ENCODE data around the gene CCDC43. TPM values are rescaled to one million over a fixed set of nuclear protein-coding genes. Genes with fewer than 3 reads are reported as not detected.

Gene CCDC43
- total RNA-seq, 4 donors from 2014 or later: 9.1 to 18.4 (median 14.4) TPM

- no peak for TF ChIP-seq POLR2A (IDR thresholded peaks at IDR 0.05)
- no peak for TF ChIP-seq CTCF (IDR thresholded peaks at IDR 0.05)
- no peak for DNase-seq
- peaks cover 0 to 9% (median 4%) of the 10 kb centered on the region in 4 donors for H3K4me1 ChIP-seq
- H3K27me3 ChIP-seq: peaks cover 0 to 18% of the 10 kb centered on the region in 2 donors
- no peaks in the 10 kb centered on the region for H3K9me3 ChIP-seq
- H3K4me3 ChIP-seq: peak within 1 kb of the TSS in 2 of 4 donors; percentile 26 to 33
- no peak within 1 kb of the TSS for H3K27ac ChIP-seq
- no peaks in the 10 kb centered on the region for H3K36me3 ChIP-seq
These were observed 33.4 kb downstream of the CCDC43 start, which contains the start of gene MEIOC for GRCh38 chr17:44655983-44656710. Gene MEIOC (plus strand): TSS chr17:44656468. CDS start chr17:44656614, 146 bp downstream.

- no peaks in the 10 kb centered on the region for H3K9me3 ChIP-seq
- H3K4me3 ChIP-seq: no peak overlapping the region
- DNase-seq: no peak
- peaks cover 0 to 9% (median 4%) of the 10 kb centered on the region in 4 donors for H3K4me1 ChIP-seq
- peaks cover 0 to 18% of the 10 kb centered on the region in 2 donors for H3K27me3 ChIP-seq
- H3K36me3 ChIP-seq: no peaks in the 10 kb centered on the region
- TF ChIP-seq CTCF (IDR thresholded peaks at IDR 0.05) (no peak), POLR2A (IDR thresholded peaks at IDR 0.05) (no peak)
- no peak overlapping the region for H3K27ac ChIP-seq
These were observed 35.6 kb downstream of the CCDC43 start for GRCh38 chr17:44653954-44654353.

- H3K27ac ChIP-seq: no peak overlapping the region
- TF ChIP-seq CTCF (IDR thresholded peaks at IDR 0.05) (no peak), POLR2A (IDR thresholded peaks at IDR 0.05) (no peak)
- peaks cover 0 to 9% (median 4%) of the 10 kb centered on the region in 4 donors for H3K4me1 ChIP-seq
- no peak for DNase-seq
- no peaks in the 10 kb centered on the region for H3K36me3 ChIP-seq
- H3K4me3 ChIP-seq: no peak overlapping the region
- H3K27me3 ChIP-seq: peaks cover 0 to 18% of the 10 kb centered on the region in 2 donors
- H3K9me3 ChIP-seq: no peaks in the 10 kb centered on the region
These were observed 36.2 kb downstream of the CCDC43 start for GRCh38 chr17:44653384-44653783.

GRCh38 chr17:44652727-44653126 lies 36.8 kb downstream of the CCDC43 start:
- H3K27me3 ChIP-seq: peaks cover 0 to 17% of the 10 kb centered on the region in 2 donors
- no peak for DNase-seq
- no peak overlapping the region for H3K4me3 ChIP-seq
- no peaks in the 10 kb centered on the region for H3K9me3 ChIP-seq
- no peak for TF ChIP-seq POLR2A (IDR thresholded peaks at IDR 0.05)
- no peak for TF ChIP-seq CTCF (IDR thresholded peaks at IDR 0.05)
- H3K4me1 ChIP-seq: peaks cover 0 to 9% (median 4%) of the 10 kb centered on the region in 4 donors
- no peak overlapping the region for H3K27ac ChIP-seq
- no peaks in the 10 kb centered on the region for H3K36me3 ChIP-seq

GRCh38 chr17:44651228-44651627 lies 38.3 kb downstream of the CCDC43 start:
- H3K36me3 ChIP-seq: no peaks in the 10 kb centered on the region
- peaks cover 0 to 8% of the 10 kb centered on the region in 2 donors for H3K27me3 ChIP-seq
- TF ChIP-seq POLR2A (IDR thresholded peaks at IDR 0.05): no peak
- no peak for TF ChIP-seq CTCF (IDR thresholded peaks at IDR 0.05)
- no peak overlapping the region for H3K4me3 ChIP-seq
- H3K27ac ChIP-seq: no peak overlapping the region
- peaks cover 0 to 4% (median 2%) of the 10 kb centered on the region in 4 donors for H3K4me1 ChIP-seq
- H3K9me3 ChIP-seq: no peaks in the 10 kb centered on the region
- no peak for DNase-seq
